Measurements from ENCODE around the gene LYG1. TPM values are rescaled to one million over a fixed set of nuclear protein-coding genes. Genes with fewer than 3 reads are reported as not detected.

Gene LYG1
- total and polyA plus RNA-seq, 2 of the 8 experiments (the other 6 are each of a cell fraction or from before 2014, with no cell fraction given) = 0.68 to 0.86 TPM

GRCh38 chr2:99297994-99298393, 3.0 kb downstream of the LYG1 start:
- H3K79me2 ChIP-seq (ENCODE audit: control insufficient read depth in 1 of 2, insufficient read depth in 2 of 2, low read length in 2 of 2) = no peaks in the 10 kb centered on the region
- H4K20me1 ChIP-seq (replicated peaks in 1 of 2; ENCODE audit: control insufficient read depth in 1 of 2, insufficient read depth in 2 of 2, low read length in 2 of 2) = no peaks in the 10 kb centered on the region
- no peaks in the 10 kb centered on the region for H3K27me3 ChIP-seq (replicated peaks in 1 of 4; ENCODE audit: control insufficient read depth in 3 of 4, extremely low read depth in 1 of 4, insufficient read depth in 3 of 4, low read length in 3 of 4)
- TF ChIP-seq SUZ12 (IDR thresholded peaks at IDR 0.05; ENCODE audit: low read length) = no peak
- no peak for TF ChIP-seq SIN3A (conservative IDR thresholded peaks at IDR 0.05 in 1 of 2, IDR thresholded peaks at IDR 0.05 in 1 of 2; ENCODE audit: low read depth in 1 of 2, low read length in 2 of 2)
- no peak for TF ChIP-seq CTCF (IDR thresholded peaks at IDR 0.05; ENCODE audit: control extremely low read depth in 1 of 3, insufficient read depth in 1 of 3, low read depth in 1 of 3, low read length in 3 of 3)
- DNase-seq (ENCODE audit: low read depth in 1 of 2, low spot score in 2 of 2) = no peak
- H3K9ac ChIP-seq (replicated peaks in 1 of 4; ENCODE audit: extremely low read depth in 1 of 4, low read depth in 3 of 4, low read length in 3 of 4) = no peak overlapping the region
- H3K14ac ChIP-seq (ENCODE audit: insufficient read length) = no peak overlapping the region
- H3K36me3 ChIP-seq (ENCODE audit: control insufficient read depth in 2 of 4, insufficient read depth in 4 of 4, low read length in 3 of 4) = no peaks in the 10 kb centered on the region
- H3K18ac ChIP-seq (ENCODE audit: extremely low read depth, low read length) = no peak overlapping the region
- no peak overlapping the region for H3K4ac ChIP-seq (replicated peaks; ENCODE audit: insufficient read length, low read depth, low read length)
- H3K23me2 ChIP-seq (ENCODE audit: low read depth, low read length) = no peaks in the 10 kb centered on the region
- H3K23ac ChIP-seq (ENCODE audit: insufficient read length) = no peak overlapping the region
- no peak overlapping the region for H2AFZ ChIP-seq (ENCODE audit: low read length)
- no peak overlapping the region for H3K56ac ChIP-seq (replicated peaks; ENCODE audit: insufficient read length, low read depth, low read length)
- H2BK20ac ChIP-seq (ENCODE audit: low read length) = no peak overlapping the region
- no peak overlapping the region for H2BK120ac ChIP-seq (replicated peaks; ENCODE audit: low read depth, low read length)
- H2BK15ac ChIP-seq (ENCODE audit: low read length) = no peak overlapping the region
- H4K8ac ChIP-seq (ENCODE audit: extremely low read depth, insufficient read depth, low read length) = no peak overlapping the region
- H4K91ac ChIP-seq (replicated peaks; ENCODE audit: insufficient read length, low read length) = no peak overlapping the region
- no peaks in the 10 kb centered on the region for H3K9me3 ChIP-seq (ENCODE audit: insufficient read depth in 2 of 2, low read depth in 1 of 2, low read length in 1 of 2)
- no peak overlapping the region for H3K4me2 ChIP-seq (ENCODE audit: insufficient read depth in 1 of 2, low read depth in 2 of 2, low read length in 2 of 2)
- H2BK5ac ChIP-seq (ENCODE audit: low read depth, low read length) = no peak overlapping the region
- POLR2A ChIA-PET (ENCODE audit: partially characterized antibody) = no interaction called here
- FAIRE-seq = no peak
- H2BK12ac ChIP-seq (ENCODE audit: low read depth, low read length) = no peak overlapping the region
- no peak overlapping the region for H2AK5ac ChIP-seq (ENCODE audit: low read depth, low read length)
- CTCF ChIA-PET (ENCODE audit: partially characterized antibody) = no interaction called here
- no peak overlapping the region for H3K27ac ChIP-seq (ENCODE audit: low read depth, low read length)
- WGBS, 2 experiments (ENCODE audit: extremely low coverage in 1 of 2, insufficient coverage in 1 of 2, insufficient read length in 1 of 2, insufficient replicate concordance in 2 of 2, low coverage in 1 of 2, low lambda C conversion rate in 2 of 2, missing lambda C conversion rate in 1 of 2) = 97% methylated on average over 2 of the region's 2 CpGs; no CpG with 5 or more reads in 1 of the 2 experiments
- H3K4me3 ChIP-seq (ENCODE audit: extremely low read depth in 1 of 4, insufficient read depth in 2 of 4, low read depth in 3 of 4, low read length in 4 of 4) = no peak overlapping the region
- H4K5ac ChIP-seq (ENCODE audit: insufficient read length, low read depth, low read length) = no peak overlapping the region
- H3K4me1 ChIP-seq (replicated peaks in 1 of 4; ENCODE audit: control insufficient read depth in 3 of 4, insufficient read depth in 4 of 4, low read length in 3 of 4) = no peaks in the 10 kb centered on the region
- H3K79me1 ChIP-seq (ENCODE audit: low read depth, low read length) = no peaks in the 10 kb centered on the region

Measured in H1 (cell line).